HG03108 (cell line): ENCODE results near the gene TIGD6.

Source experiments
- ATAC-seq: cut with Tn5 transposase; IDR thresholded peaks from one replicate; pipeline ENCODE4 v1.9.1; 2021; ENCODE audit warnings: moderate library complexity; ENCODE audit not compliant: unreplicated experiment

TIGD6 gene

GRCh38 chr5:149981206-149981605, 19.2 kb downstream of the TIGD6 start:
- no peak for ATAC-seq

DNA sequence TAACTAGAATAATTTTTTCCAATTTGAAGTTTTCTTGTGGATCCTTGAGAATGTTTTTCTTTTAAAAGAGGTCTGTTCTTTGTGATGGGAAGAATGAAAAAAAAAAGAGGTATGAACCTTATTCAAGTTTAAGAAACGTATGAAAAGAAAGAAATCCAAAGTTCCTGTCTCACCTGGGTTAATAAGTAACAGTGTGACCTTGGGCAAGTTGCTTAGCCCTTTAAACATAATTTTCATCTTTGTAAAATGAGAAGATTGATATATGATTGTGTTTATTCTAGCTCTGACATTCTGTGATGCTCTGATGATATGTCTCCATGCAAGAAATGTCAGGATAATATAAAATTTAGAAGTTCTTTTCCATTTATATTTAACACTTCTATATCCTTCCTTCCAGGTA, 20.6 kb downstream of the TIGD6 start:
- no peak for ATAC-seq

- ATAC-seq, result no peak
Measured at GRCh38 chr5:149975409-149975808, 25.0 kb downstream of the TIGD6 start.

DNA sequence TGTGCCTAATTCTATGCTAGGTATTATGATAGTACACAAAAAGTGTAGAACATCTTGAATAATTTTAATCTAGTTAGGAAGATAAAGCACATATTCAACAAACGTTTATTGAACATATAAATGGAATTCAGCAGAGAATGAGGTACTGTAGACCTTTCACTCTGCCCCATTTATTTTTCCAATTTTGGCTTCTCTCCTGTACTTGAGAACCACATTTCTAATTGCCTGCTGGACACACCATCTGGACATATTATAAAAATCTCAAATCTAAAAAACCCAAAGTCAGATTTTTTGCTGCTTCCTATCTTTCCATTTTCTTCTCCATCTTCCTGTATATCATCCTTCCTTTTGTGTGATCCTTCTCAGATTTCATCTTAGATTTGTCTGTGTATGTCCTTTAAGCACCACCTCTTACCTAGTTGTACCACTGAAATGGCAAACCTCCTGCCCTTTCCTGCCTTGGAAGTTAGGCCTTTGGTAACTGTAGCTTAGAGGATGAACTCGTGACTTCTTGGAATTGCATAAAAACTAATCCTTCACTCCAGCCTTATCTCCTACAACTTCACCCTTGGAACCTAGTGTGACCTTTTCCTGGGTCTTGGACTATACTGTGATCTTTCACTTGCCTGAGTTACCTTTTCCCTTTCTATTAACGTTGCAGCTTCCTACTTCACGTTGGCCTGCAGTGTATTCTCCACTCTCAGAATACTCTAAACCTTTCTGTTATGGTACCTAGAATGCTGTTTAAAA, 31.1 kb downstream of the TIGD6 start:
- no peak for ATAC-seq

DNA sequence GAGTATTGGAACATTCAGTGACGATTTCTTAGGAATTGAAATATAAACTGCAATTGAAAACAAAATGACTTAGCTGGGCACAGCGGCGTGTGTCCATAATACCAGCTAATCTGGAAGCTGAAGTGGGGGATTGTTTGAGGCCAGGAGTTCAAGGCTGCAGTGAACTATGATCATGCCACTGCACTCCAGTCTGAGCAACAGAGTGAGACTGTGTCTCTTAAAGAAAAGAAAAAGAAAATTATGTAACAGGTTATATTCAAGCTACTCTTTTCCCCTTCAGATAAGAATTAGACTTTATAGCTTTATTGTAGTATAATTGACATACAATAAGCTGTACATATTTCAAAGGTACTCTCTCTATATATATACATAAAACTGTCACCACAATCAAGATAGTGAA, 33.5 kb downstream of the TIGD6 start:
- ATAC-seq, result no peak

DNA sequence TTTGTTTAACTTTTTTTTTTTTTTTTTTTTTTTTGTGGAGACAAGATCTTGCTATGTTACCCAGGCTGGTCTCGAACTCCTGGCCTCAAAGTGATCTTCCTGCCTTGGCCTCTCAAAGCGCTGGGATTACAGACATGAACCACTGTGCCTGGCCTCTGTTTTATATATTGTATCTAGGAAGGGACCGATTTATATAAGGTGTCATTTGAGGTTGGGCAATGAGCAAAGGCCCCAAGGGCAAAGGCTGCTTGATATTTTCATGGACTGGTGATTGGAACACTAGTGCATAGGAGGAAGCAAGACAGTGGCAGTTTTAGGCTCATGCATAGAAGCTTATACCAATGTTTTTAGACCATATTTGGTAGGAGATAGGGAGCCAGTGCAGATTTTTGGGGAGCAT, 36.7 kb downstream of the TIGD6 start:
- no peak for ATAC-seq

DNA sequence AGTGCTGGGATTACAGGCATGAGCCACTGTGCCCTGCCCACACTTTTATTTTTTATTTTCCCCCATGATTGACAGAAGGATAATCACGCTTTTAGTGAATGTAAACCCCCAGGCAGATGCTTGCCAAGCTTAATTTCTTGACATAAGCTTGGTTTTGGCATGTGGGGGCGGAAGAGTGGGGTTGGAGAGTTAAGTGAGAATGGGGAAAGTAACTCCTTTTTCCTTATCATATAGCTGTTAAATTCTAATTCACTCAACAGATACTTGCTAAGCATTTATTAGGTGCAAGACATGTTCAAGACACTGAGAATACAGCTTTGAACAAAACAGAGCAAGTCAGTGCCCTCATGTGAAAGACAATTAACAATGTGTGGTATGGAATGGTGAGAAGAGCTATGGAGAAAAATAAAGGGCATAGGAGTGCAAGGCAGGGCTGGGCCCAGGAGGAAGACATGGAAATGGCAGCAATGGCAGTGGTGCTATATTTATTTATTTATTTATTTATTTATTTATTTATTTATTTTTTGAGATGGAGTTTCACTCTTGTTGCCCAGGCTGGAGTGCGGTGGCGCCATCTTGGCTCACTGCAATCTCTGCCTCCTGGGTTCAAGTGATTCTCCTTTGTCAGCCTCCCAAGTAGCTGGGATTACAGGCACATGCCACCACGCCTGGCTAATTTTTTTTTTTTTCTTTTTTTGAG, 37.7 kb downstream of the TIGD6 start:
- no peak for ATAC-seq

DNA sequence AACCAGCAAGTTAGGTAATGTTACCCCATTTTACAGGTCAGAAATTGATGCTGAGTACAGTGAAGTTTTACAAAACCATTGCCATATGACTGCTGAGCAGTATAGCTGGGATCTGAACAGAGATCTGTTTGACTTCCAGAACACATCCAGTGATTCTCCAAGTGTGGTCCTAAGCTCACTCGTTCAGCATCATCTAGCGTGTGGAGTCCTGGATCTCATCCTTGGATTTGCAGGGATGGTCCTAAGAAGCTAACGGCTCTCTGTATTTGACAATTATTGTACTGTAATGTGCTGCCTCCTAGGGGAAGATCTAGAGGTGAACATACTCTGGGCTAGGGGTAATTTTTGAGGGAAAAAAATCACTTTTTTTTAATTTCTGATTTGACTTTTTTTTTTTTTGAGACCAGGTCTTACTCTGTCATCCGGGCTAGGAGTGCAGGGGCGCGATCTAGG, 38.5 kb downstream of the TIGD6 start:
- no peak for ATAC-seq

DNA sequence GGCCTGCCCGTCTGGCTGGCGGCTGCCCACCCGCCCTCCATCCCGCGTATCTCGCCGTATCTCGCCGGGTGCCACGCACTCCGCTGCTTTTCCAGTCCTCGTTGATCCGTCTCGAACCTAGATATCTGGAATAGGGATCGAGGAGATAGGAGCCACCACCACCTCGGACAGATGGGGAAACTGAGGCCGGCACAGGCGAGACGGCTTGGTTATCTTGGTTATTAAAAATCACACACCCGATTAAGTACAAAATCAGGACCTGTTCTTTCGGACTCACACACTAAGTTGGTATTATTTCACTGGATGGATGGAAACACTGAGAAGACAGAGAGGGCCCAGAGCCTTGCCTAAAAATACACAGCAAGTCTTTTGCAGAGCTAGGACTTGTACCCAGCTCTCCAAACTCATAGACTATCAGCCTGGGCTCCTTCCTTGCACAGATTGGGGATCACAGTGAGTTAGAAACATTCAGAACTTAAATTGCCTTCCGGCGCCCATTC, 39.2 kb downstream of the TIGD6 start:
- ATAC-seq, result no peak

- ATAC-seq, result peak; percentile 100
Measured at GRCh38 chr5:149960272-149961185, 39.9 kb downstream of the TIGD6 start, which contains the start of gene SLC26A2. TSS of gene SLC26A2 (plus strand) at chr5:149960758. CDS start at chr5:149977653, 16,895 bp downstream.

DNA sequence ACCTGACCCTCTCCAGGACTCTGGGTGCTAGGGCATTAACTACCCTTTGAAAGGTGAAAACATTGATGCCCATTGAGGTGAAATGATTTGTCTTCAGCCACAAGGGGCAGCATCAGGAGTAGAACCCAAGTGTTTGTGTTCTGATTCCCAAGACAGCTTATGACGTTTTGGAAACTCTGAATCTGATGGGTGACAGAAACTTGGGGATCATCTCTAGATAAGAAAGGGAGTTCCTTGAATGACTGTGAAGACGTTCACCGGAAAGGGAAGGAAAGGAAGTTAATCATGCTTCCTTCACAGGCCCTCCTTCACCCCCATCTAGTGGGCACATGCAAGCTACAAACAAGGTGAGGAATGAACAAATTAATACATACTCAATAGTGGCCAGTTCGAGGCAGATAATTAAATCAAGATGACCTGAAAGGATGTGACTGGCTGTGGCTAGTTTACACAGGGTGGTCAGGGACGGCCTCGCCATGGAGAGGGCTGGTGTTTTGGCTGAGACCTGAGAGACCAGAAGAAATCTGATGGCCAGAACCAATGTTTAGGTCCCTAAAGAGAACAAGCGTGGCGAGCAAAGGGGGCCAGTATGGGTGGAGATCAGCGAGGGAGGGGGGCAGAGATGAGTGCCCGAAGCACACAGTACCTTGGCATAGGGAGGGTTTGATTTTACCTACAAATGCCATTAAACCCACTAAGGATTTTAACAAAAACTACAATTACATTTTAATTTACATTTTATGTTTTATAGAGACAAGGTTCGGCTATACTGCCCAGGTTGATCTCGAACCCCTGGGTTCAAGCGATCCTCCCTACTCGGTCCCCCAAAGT, 40.8 kb downstream of the TIGD6 start:
- ATAC-seq, result no peak

GRCh38 chr5:149957855-149958254, 42.6 kb downstream of the TIGD6 start:
- no peak for ATAC-seq

DNA sequence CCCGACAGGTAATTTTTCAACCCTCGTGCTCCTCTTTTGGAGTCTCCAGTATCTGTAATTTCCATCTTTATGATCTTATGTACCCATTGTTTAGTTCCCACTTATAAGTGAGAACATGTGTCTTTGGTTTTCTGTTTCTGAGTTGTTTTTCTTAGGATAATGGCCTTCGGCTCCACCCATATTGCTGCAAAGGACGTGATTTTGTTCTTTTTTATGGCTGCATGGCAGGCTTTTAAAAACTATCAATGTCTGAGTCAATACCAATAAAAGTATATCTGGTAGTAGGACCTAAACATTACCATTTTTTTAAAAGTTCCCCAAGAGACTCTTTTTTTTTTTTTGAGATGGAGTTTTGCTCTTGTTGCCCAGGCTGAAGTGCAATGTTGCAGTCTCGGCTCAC, 43.8 kb downstream of the TIGD6 start:
- ATAC-seq, result no peak

- no peak for ATAC-seq
Measured at GRCh38 chr5:149954798-149955197, 45.7 kb downstream of the TIGD6 start.

- no peak for ATAC-seq
Measured at GRCh38 chr5:149953436-149954121, 46.9 kb downstream of the TIGD6 start.

GRCh38 chr5:149951138-149951749, 49.2 kb downstream of the TIGD6 start:
- ATAC-seq, result no peak

GRCh38 chr5:149948993-149949392, 51.5 kb downstream of the TIGD6 start:
- no peak for ATAC-seq

GRCh38 chr5:149946118-149946517, 54.3 kb downstream of the TIGD6 start:
- ATAC-seq, result no peak

- no peak for ATAC-seq
Measured at GRCh38 chr5:149944666-149945065, 55.8 kb downstream of the TIGD6 start, which contains the start of gene PDE6A. TSS of gene PDE6A (minus strand) at chr5:149944793. CDS start at chr5:149944673, 120 bp downstream.
